Measurements from ENCODE around the gene OR4A16.

Gene OR4A16

DNA sequence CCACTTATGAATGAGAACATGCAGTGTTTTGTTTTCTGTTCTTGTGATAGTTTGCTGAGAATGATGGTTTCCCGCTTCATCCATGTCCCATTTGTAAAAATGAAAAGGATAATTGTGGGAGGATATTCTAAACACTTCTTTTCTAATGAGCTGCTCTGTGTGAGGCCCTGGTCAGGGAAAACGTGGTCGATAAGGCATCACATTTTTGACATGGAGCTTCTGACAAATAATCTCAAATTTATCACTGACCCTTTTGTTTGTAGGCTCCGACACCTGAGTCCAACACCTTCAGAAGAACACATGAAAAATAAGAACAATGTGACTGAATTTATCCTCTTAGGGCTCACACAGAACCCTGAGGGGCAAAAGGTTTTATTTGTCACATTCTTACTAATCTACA is 24.7 kb downstream of the OR4A16 start, which contains the start of gene OR4A15:
OR4A15 (plus strand) TSS at position 301 of the 400 bp plus-strand sequence; CDS start at position 301, 0 bp downstream.
- no peak for DNase-seq
- no CpG with 5 or more reads among the region's 4 CpGs for WGBS (ENCODE audit: extremely low coverage, insufficient coverage, low lambda C conversion rate)

More for the DNA sequence above, 24.7 kb downstream of the OR4A16 start, which contains the start of gene OR4A15:
- Histone ChIP-seq H3K4me2 (ENCODE audit: low read length) (no peak within 1 kb of the TSS), H3K4me3 (ENCODE audit: low read length) (no peak within 1 kb of the TSS), H3K23ac (ENCODE audit: low read length) (no peak within 1 kb of the TSS), H3K9ac (ENCODE audit: low read length) (no peak within 1 kb of the TSS), H3K79me2 (ENCODE audit: control insufficient read depth, insufficient read depth, low read length) (no peaks in the 10 kb centered on the region), H2BK120ac (ENCODE audit: low read depth, low read length) (no peak within 1 kb of the TSS), H3K18ac (ENCODE audit: low read length) (no peak within 1 kb of the TSS), H2BK5ac (ENCODE audit: low read length) (no peak within 1 kb of the TSS), H3K79me1 (ENCODE audit: low read length) (no peaks in the 10 kb centered on the region), H3K56ac (ENCODE audit: low read length) (no peak within 1 kb of the TSS), H2BK15ac (replicated peaks; ENCODE audit: low read depth) (no peak within 1 kb of the TSS), H3K4me1 (ENCODE audit: control insufficient read depth, low read depth, low read length) (no peaks in the 10 kb centered on the region), H4K8ac (ENCODE audit: low read depth, low read length) (no peak within 1 kb of the TSS), H2AK5ac (ENCODE audit: low read length) (no peak within 1 kb of the TSS), H3K27me3 (ENCODE audit: insufficient read depth, low read length, poor library complexity) (no peaks in the 10 kb centered on the region), H3K4ac (ENCODE audit: low read depth, low read length) (no peak within 1 kb of the TSS), H3K36me3 (ENCODE audit: control insufficient read depth, insufficient read depth, low read length) (no peaks in the 10 kb centered on the region), H4K5ac (ENCODE audit: low read length) (no peak within 1 kb of the TSS), H3K27ac (ENCODE audit: low read depth, low read length) (no peak within 1 kb of the TSS)
